Coronary artery (tissue), 2 donors: ENCODE results near the gene SLC25A12.
"Not testable (repeated sequence)": the region's sequence is repeated elsewhere in the genome, so short reads cannot be mapped to it uniquely, and the experiment has no call there.

ENCODE experiments used
- DNase-seq: peaks from one replicate; pipeline ENCODE4 v3.0.0-alpha.2; 2017; ENCODE audit warnings: low spot score
- H3K27ac ChIP-seq, 2 donors: fragments of 200-600 bp; sonication (generic); one replicate each; pipeline ENCODE4 v1.5.1; 2016 to 2019
- H3K4me3 ChIP-seq: fragments of 200-600 bp; sonication (generic); 2 replicates; pipeline ENCODE4 v1.5.1; 2016; ENCODE audit warnings: mild to moderate bottlenecking, moderate library complexity
- TF ChIP-seq, protein P1 (sequence below): fragments of 200-600 bp; sonication (generic); IDR thresholded peaks from one replicate; pipeline ENCODE4 v1.5.1; 2019; ENCODE audit warnings: antibody characterized with exemption

Gene SLC25A12

DNA sequence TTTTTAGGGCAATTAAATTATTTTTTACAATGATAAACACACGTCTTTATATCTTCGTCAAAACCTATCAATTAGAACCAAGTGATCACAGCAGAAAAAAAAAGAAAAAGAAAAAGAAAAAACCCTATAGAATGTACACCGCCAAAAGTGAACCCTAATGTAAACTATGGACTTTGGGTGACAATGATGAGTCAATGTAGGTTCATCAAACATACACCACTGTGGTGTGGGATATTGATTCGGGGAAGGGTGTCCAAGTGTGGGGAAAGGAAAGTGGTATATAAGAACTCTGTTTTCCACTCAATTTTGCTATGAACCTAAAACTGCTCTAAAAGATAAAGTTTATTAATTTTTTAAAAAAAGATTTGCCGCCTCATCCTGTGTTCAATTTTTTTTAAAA is 121.7 kb downstream of the SLC25A12 start:
- H3K4me3 ChIP-seq = no peak overlapping the region
- no peak overlapping the region for H3K27ac ChIP-seq
- TF ChIP-seq, protein P1, sequence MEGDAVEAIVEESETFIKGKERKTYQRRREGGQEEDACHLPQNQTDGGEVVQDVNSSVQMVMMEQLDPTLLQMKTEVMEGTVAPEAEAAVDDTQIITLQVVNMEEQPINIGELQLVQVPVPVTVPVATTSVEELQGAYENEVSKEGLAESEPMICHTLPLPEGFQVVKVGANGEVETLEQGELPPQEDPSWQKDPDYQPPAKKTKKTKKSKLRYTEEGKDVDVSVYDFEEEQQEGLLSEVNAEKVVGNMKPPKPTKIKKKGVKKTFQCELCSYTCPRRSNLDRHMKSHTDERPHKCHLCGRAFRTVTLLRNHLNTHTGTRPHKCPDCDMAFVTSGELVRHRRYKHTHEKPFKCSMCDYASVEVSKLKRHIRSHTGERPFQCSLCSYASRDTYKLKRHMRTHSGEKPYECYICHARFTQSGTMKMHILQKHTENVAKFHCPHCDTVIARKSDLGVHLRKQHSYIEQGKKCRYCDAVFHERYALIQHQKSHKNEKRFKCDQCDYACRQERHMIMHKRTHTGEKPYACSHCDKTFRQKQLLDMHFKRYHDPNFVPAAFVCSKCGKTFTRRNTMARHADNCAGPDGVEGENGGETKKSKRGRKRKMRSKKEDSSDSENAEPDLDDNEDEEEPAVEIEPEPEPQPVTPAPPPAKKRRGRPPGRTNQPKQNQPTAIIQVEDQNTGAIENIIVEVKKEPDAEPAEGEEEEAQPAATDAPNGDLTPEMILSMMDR = no peak
- DNase-seq = no peak

DNA sequence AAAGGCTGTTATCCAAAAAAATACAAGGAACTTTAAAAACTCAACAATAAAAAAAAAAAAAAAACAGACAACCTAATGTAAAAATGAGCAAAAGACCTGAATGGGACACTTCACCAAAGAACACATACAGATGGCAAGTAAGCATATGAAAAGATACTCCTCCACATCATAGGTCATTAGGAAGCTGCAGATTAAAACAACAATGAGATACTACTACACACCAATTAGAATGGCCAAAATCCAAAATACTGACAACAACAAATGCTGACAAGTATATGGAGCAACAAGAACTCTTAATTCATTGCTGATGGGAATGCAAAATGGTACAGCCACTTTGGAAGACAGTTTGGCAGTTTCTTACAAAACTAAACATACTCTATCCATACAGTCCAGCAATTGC is 122.6 kb downstream of the SLC25A12 start:
- Histone ChIP-seq H3K4me3 (no peak overlapping the region), H3K27ac (no peak overlapping the region)
- TF ChIP-seq, protein P1 = no peak
- DNase-seq = no peak

DNA sequence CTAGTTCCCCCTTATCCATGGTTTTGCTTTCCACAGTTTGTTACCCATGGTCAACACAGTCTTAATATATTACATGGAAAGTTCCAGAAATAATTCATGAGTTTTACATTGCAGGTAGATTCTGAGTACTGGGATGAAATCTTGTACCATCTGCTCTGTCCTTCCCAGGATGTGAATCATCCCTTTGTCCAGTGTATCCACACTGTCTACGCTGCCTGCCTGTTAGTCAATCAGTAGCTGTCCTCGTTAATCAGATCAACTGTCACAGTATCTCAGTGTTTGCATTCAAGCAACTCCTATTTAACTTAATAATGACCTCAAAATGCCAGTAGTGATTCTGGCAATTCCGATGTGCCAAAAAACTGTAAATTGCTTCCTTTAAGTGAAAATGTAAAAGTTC is 130.4 kb downstream of the SLC25A12 start:
- Histone ChIP-seq H3K27ac (no peak overlapping the region), H3K4me3 (no peak overlapping the region)
- no peak for DNase-seq
- TF ChIP-seq, protein P1 = no peak

DNA sequence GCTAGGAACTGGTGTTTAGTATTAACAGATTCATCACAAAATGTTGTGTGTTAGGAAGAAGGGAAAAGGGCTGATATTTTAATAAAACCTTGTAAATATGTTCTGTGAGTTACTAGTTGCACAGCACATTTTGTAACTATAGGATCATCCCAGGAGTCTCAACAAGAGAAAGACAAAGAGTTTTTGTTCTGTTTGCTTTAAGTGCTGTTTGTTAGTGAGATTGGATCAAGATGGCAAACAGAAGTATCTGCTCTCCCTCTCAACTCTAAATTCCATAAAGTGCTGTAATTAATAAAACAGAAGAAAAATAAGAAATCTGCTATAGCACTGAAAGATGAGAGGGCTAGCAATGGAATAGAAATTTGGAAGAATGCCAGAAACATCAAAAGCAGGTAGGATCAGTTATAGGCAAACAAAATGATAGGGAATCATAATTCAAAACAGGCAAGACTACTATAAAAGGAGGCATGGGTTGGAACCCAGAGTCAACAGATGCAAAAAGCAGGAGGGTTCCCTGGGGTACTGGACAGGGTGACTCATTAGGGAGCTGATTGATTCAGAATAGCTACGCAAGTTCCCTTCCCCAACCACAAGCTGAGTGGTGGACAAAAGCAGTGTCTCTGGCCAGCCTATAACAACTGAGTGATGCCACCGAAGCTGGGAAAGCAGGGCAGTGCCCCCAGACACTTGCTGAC is 131.0 kb downstream of the SLC25A12 start:
- Histone ChIP-seq H3K4me3 (no peak overlapping the region), H3K27ac (no peak overlapping the region)
- DNase-seq = no peak
- TF ChIP-seq, protein P1 = no peak

DNA sequence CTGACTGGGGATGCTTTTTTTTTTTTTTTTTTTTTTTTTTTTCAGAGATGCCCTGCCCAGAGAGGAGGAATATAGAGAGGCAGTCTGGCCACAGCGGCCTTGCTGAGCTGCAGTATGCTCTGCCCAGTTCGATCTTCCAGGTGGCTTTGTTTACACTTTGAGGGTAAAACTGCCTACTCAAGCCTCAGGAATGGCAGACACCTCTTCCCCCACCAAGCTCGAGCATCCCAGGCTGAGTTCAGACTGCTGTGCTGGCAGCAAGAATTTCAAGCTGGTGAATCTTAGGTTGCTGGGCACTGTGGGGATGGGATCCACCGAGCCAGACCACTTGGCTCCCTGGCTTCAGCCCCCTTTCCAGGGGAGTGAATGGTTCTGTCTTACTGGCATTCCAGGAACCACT is 132.9 kb downstream of the SLC25A12 start:
- not testable (repeated sequence) for DNase-seq, H3K27ac ChIP-seq, H3K4me3 ChIP-seq

DNA sequence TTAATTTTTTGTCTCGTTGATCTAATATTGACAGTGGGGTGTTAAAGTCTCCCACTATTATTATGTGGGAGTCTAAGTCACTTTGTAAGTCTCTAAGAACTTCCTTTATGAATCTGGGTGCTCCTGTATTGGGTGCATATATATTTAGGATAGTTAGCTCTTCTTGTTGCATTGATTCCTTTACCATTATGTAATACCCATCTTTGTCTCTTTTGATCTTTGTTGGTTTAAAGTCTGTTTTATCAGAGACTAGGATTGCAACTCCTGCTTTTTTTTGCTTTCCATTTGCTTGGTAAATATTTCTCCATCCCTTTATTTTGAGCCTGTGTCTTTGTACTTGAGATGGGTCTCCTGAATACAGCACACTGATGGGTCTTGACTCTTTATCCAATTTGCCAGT is 135.3 kb downstream of the SLC25A12 start:
- H3K27ac ChIP-seq, H3K4me3 ChIP-seq, DNase-seq: not testable (repeated sequence)

DNA sequence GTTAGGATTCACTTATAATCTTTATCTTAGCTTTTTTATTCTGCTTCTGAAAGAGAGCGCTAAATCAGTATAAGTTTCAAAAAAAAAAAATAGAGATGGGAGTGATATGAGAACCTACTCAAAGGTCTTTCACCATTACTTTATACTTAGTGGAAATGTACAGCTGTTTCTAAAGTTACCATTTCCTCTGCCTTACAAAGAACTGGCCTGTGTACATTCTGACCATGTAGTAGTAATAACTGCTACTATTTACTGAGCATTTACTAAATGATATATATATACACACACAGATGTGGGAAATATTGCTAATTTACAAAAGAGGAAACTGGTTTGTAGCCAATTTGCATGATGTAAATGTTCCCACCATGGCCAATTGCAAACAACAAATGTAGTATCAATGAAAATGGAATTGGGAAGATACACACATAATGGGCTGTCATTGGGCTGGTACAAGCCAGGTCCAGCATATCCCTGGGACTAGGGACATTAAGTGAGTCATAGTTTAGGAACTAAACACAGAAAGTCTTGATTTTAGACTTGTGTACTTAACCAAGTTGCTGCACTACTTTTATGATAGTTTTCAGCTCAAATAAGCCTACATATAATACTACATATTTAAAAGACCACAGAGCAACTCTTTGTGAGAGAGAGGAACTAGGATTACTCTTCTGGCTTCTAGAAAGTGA is 139.6 kb downstream of the SLC25A12 start:
- no peak overlapping the region for H3K4me3 ChIP-seq
- TF ChIP-seq, protein P1 = no peak
- no peak for DNase-seq
- no peak overlapping the region for H3K27ac ChIP-seq

DNA sequence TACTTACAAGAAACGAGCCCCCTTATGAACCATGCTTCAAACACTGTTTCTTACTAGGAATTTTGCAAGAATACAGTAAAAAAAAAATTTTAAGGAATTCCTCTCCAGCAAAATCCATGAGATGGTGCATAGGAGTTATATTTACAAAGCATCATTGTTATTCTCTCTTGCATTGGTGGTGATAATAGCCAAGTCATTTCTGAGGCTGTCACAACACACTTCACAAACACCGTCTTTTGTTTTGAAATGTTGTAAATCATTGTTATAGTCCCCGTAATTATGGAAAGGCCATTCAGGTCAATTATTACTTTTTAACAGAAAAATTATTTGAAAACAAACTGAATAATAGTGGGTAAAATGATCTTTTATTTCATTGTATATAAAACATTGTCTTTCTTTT is 146.7 kb downstream of the SLC25A12 start:
- TF ChIP-seq, protein P1 = no peak
- Histone ChIP-seq H3K27ac (no peak overlapping the region), H3K4me3 (no peak overlapping the region)
- DNase-seq = no peak
